GM23338 (cell line): ENCODE results near the gene TNS1. TPM values are rescaled to one million over a fixed set of nuclear protein-coding genes. Genes with fewer than 3 reads are reported as not detected.

Experiments
- ATAC-seq: fragments of 200-7000 bp; cut with Tn5 transposase; 3 replicates; pipeline ENCODE4 v1.9.1; 2020
- DNase-seq: peaks from one replicate; pipeline ENCODE4 v3.0.0-alpha.2; 2015; ENCODE audit warnings: low spot score
- H2AFZ ChIP-seq: fragments of 200-600 bp; sonication (generic); 2 replicates; pipeline ENCODE4 v1.8.0; 2016; ENCODE audit warnings: antibody characterized with exemption, mild to moderate bottlenecking, moderate library complexity
- H3F3A ChIP-seq: fragments of 200-600 bp; sonication (generic); replicated peaks from 2 replicates; pipeline ENCODE4 v1.8.0; 2017; ENCODE audit warnings: antibody characterized with exemption, mixed run types, low read depth
- H3K27ac ChIP-seq: fragments of 200-600 bp; sonication (generic); 2 replicates; pipeline ENCODE4 v1.6.1; 2016; ENCODE audit warnings: low read depth
- H3K27me3 ChIP-seq: fragments of 200-600 bp; sonication (generic); 2 replicates; pipeline ENCODE4 v1.8.0; 2016; ENCODE audit warnings: mild to moderate bottlenecking, mixed run types, moderate library complexity; ENCODE audit not compliant: insufficient read depth
- H3K36me3 ChIP-seq: fragments of 200-600 bp; sonication (generic); 2 replicates; pipeline ENCODE4 v1.8.0; 2016; ENCODE audit warnings: mild to moderate bottlenecking; ENCODE audit not compliant: insufficient read depth
- H3K4me1 ChIP-seq: fragments of 200-600 bp; sonication (generic); 2 replicates; pipeline ENCODE4 v1.8.0; 2016; ENCODE audit warnings: mild to moderate bottlenecking, moderate library complexity; ENCODE audit not compliant: insufficient read depth
- H3K4me2 ChIP-seq: fragments of 200-600 bp; sonication (generic); 2 replicates; pipeline ENCODE4 v1.7.1; 2017; ENCODE audit warnings: mixed run types
- H3K4me3 ChIP-seq: fragments of 200-600 bp; sonication (generic); 2 replicates; pipeline ENCODE4 v1.6.1; 2016; ENCODE audit warnings: mixed run types
- H3K79me2 ChIP-seq: fragments of 200-600 bp; sonication (generic); replicated peaks from 2 replicates; pipeline ENCODE4 v1.8.0; 2017; ENCODE audit warnings: mild to moderate bottlenecking; ENCODE audit not compliant: insufficient read depth
- H3K9me2 ChIP-seq: fragments of 200-600 bp; sonication (generic); 2 replicates; pipeline ENCODE4 v1.8.0; 2017; ENCODE audit not compliant: insufficient read depth
- H4K20me1 ChIP-seq: fragments of 200-600 bp; sonication (generic); replicated peaks from 2 replicates; pipeline ENCODE4 v1.8.0; 2017; ENCODE audit warnings: mild to moderate bottlenecking; ENCODE audit not compliant: insufficient read depth
- H3K27ac Mint-ChIP-seq: 2 replicates; pipeline ENCODE4 v1.8.0; 2020; ENCODE audit warnings: inconsistent platforms, mild to moderate bottlenecking, moderate library complexity, mixed read lengths
- H3K27me3 Mint-ChIP-seq: 3 replicates; pipeline ENCODE4 v1.8.0; 2022; ENCODE audit warnings: low read depth, mild to moderate bottlenecking, moderate library complexity, mixed read lengths, inconsistent platforms; ENCODE audit not compliant: insufficient read depth, poor library complexity
- H3K36me3 Mint-ChIP-seq: 3 replicates; pipeline ENCODE4 v1.8.0; 2021; ENCODE audit warnings: low read depth, mild to moderate bottlenecking, inconsistent platforms, moderate library complexity, mixed read lengths
- H3K4me1 Mint-ChIP-seq: 3 replicates; pipeline ENCODE4 v1.8.0; 2020; ENCODE audit warnings: mild to moderate bottlenecking, inconsistent platforms, mixed read lengths
- H3K4me3 Mint-ChIP-seq: 3 replicates; pipeline ENCODE4 v1.8.0; 2021; ENCODE audit warnings: moderate library complexity, mild to moderate bottlenecking, inconsistent platforms, mixed read lengths
- H3K9me3 Mint-ChIP-seq: 3 replicates; pipeline ENCODE4 v1.8.0; 2020; ENCODE audit warnings: moderate library complexity, mild to moderate bottlenecking, inconsistent platforms, mixed read lengths
- JUNB ChIP-seq: IDR thresholded peaks from one replicate; pipeline ENCODE4 v1.6.1; 2016; ENCODE audit warnings: antibody characterized with exemption; ENCODE audit not compliant: unreplicated experiment
- polyA plus RNA-seq: library from polyadenylated mRNA; unstranded; fragments of >200 nt; fragmentation: Nextera tagmentation; extraction: Ambion mirVana; gene quantifications from 2 replicates; pipeline ENCODE4 v1.2.1, GENCODE V29; 2016
- total RNA-seq: library from RNA; depleted of rRNA; stranded (reverse); fragments of >200 nt; shearing (Covaris generic); gene quantifications from 2 replicates; pipeline ENCODE4 v1.2.3, GENCODE V29; 2014
- TF ChIP-seq, protein P1 (sequence below): fragments of 250-450 bp; sonication (Bioruptor Pico); IDR thresholded peaks from 2 replicates; pipeline ENCODE4 v1.5.0; 2020; ENCODE audit warnings: mild to moderate bottlenecking, moderate library complexity
- TF ChIP-seq, protein P2 (sequence below), 2 experiments: fragments of 200-600 bp in 1 of 2; sonication (generic) in 1 of 2; conservative IDR thresholded peaks; 2 replicates each; pipeline versions ENCODE4 v1.5.1 to v1.6.1; 2016 to 2017; ENCODE audit warnings: antibody characterized with exemption in 2 of 2, low read depth in 2 of 2, mild to moderate bottlenecking in 2 of 2, moderate library complexity in 1 of 2
- TF ChIP-seq, protein P3 (sequence below): IDR thresholded peaks from one replicate; pipeline ENCODE4 v1.6.1; 2018; ENCODE audit warnings: antibody characterized with exemption; ENCODE audit not compliant: unreplicated experiment

The TNS1 gene
- total and polyA plus RNA-seq, 2 experiments from 2014 or later, result 2.0 to 7.4 TPM

DNA sequence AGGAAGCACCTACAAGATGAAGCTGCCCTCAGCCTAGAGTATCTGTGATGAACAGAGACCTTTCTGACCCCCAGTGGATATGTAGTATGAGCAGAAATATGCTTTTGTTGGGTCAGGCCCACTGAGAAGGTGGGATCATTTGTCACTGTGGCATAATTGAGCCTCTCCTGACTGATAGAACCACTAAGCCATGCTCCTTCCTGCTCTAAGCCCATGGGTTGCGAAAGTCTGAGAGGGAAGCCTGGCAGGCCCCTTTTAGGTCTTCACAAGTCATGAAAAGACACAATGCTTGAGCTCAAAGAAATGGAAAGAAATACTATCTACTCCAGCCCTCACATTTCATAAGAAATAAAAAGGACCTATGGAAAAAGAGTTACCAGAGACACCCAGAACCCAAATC lies 127.7 kb downstream of the TNS1 start (continued):
- TF ChIP-seq, protein P1, sequence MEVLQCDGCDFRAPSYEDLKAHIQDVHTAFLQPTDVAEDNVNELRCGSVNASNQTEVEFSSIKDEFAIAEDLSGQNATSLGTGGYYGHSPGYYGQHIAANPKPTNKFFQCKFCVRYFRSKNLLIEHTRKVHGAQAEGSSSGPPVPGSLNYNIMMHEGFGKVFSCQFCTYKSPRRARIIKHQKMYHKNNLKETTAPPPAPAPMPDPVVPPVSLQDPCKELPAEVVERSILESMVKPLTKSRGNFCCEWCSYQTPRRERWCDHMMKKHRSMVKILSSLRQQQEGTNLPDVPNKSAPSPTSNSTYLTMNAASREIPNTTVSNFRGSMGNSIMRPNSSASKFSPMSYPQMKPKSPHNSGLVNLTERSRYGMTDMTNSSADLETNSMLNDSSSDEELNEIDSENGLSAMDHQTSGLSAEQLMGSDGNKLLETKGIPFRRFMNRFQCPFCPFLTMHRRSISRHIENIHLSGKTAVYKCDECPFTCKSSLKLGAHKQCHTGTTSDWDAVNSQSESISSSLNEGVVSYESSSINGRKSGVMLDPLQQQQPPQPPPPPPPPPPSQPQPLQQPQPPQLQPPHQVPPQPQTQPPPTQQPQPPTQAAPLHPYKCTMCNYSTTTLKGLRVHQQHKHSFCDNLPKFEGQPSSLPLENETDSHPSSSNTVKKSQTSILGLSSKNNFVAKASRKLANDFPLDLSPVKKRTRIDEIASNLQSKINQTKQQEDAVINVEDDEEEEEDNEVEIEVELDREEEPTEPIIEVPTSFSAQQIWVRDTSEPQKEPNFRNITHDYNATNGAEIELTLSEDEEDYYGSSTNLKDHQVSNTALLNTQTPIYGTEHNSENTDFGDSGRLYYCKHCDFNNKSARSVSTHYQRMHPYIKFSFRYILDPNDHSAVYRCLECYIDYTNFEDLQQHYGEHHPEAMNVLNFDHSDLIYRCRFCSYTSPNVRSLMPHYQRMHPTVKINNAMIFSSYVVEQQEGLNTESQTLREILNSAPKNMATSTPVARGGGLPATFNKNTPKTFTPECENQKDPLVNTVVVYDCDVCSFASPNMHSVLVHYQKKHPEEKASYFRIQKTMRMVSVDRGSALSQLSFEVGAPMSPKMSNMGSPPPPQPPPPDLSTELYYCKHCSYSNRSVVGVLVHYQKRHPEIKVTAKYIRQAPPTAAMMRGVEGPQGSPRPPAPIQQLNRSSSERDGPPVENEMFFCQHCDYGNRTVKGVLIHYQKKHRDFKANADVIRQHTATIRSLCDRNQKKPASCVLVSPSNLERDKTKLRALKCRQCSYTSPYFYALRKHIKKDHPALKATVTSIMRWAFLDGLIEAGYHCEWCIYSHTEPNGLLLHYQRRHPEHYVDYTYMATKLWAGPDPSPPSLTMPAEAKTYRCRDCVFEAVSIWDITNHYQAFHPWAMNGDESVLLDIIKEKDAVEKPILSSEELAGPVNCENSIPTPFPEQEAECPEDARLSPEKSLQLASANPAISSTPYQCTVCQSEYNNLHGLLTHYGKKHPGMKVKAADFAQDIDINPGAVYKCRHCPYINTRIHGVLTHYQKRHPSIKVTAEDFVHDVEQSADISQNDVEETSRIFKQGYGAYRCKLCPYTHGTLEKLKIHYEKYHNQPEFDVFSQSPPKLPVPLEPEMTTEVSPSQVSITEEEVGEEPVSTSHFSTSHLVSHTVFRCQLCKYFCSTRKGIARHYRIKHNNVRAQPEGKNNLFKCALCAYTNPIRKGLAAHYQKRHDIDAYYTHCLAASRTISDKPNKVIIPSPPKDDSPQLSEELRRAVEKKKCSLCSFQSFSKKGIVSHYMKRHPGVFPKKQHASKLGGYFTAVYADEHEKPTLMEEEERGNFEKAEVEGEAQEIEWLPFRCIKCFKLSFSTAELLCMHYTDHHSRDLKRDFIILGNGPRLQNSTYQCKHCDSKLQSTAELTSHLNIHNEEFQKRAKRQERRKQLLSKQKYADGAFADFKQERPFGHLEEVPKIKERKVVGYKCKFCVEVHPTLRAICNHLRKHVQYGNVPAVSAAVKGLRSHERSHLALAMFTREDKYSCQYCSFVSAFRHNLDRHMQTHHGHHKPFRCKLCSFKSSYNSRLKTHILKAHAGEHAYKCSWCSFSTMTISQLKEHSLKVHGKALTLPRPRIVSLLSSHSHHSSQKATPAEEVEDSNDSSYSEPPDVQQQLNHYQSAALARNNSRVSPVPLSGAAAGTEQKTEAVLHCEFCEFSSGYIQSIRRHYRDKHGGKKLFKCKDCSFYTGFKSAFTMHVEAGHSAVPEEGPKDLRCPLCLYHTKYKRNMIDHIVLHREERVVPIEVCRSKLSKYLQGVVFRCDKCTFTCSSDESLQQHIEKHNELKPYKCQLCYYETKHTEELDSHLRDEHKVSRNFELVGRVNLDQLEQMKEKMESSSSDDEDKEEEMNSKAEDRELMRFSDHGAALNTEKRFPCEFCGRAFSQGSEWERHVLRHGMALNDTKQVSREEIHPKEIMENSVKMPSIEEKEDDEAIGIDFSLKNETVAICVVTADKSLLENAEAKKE (CRISPR knock-in tag), result no peak
- TF ChIP-seq JUNB, result no peak

DNA sequence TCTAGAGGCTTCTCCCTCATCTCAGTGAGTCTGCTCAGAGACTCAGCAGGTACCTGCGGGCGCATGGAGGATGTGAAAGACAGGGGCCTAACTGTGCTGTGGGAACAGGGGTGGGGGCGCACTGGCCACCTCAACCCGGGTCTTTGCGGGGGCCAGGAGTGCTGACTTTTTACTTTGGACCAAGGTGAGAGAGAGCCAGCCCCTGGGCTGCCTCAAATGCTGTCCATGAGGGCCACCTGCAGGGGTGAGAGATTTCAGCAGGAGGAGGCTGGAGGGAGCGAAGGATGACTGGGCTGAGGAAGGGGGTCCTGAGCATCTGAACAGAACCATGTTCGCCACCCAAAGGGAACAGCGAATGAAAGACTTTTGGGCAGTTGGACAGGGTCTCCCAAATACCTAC lies 129.4 kb downstream of the TNS1 start:
- Histone ChIP-seq H4K20me1 (no peaks in the 10 kb centered on the region), H3F3A (no peaks in the 10 kb centered on the region), H3K9me2 (no peaks in the 10 kb centered on the region), H3K27me3 (no peaks in the 10 kb centered on the region), H3K27ac (no peak overlapping the region), H3K4me2 (no peak overlapping the region), H3K4me1 (no peaks in the 10 kb centered on the region), H3K4me3 (no peak overlapping the region), H3K36me3 (no peaks in the 10 kb centered on the region), H3K79me2 (no peaks in the 10 kb centered on the region), H2AFZ (no peak overlapping the region)
- peaks cover 20% of the 10 kb centered on the region for H3K4me1 Mint-ChIP-seq
- no peaks in the 10 kb centered on the region for H3K36me3 Mint-ChIP-seq
- peaks cover 8% of the 10 kb centered on the region for H3K27me3 Mint-ChIP-seq
- no peaks in the 10 kb centered on the region for H3K9me3 Mint-ChIP-seq
- TF ChIP-seq, protein P2, sequence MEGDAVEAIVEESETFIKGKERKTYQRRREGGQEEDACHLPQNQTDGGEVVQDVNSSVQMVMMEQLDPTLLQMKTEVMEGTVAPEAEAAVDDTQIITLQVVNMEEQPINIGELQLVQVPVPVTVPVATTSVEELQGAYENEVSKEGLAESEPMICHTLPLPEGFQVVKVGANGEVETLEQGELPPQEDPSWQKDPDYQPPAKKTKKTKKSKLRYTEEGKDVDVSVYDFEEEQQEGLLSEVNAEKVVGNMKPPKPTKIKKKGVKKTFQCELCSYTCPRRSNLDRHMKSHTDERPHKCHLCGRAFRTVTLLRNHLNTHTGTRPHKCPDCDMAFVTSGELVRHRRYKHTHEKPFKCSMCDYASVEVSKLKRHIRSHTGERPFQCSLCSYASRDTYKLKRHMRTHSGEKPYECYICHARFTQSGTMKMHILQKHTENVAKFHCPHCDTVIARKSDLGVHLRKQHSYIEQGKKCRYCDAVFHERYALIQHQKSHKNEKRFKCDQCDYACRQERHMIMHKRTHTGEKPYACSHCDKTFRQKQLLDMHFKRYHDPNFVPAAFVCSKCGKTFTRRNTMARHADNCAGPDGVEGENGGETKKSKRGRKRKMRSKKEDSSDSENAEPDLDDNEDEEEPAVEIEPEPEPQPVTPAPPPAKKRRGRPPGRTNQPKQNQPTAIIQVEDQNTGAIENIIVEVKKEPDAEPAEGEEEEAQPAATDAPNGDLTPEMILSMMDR (conservative IDR thresholded peaks at IDR 0.05; ENCODE audit: low read depth in 2 of 2), result peak in 1 of 2 experiments; percentile 56; a peak in 2 of 4 replicates
- TF ChIP-seq, protein P3, sequence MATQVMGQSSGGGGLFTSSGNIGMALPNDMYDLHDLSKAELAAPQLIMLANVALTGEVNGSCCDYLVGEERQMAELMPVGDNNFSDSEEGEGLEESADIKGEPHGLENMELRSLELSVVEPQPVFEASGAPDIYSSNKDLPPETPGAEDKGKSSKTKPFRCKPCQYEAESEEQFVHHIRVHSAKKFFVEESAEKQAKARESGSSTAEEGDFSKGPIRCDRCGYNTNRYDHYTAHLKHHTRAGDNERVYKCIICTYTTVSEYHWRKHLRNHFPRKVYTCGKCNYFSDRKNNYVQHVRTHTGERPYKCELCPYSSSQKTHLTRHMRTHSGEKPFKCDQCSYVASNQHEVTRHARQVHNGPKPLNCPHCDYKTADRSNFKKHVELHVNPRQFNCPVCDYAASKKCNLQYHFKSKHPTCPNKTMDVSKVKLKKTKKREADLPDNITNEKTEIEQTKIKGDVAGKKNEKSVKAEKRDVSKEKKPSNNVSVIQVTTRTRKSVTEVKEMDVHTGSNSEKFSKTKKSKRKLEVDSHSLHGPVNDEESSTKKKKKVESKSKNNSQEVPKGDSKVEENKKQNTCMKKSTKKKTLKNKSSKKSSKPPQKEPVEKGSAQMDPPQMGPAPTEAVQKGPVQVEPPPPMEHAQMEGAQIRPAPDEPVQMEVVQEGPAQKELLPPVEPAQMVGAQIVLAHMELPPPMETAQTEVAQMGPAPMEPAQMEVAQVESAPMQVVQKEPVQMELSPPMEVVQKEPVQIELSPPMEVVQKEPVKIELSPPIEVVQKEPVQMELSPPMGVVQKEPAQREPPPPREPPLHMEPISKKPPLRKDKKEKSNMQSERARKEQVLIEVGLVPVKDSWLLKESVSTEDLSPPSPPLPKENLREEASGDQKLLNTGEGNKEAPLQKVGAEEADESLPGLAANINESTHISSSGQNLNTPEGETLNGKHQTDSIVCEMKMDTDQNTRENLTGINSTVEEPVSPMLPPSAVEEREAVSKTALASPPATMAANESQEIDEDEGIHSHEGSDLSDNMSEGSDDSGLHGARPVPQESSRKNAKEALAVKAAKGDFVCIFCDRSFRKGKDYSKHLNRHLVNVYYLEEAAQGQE, result no peak
- H3K4me3 Mint-ChIP-seq, result no peak overlapping the region
- DNase-seq (peak; percentile 28), ATAC-seq (peak; percentile 79)
- H3K27ac Mint-ChIP-seq, result no peak overlapping the region
